Uterus (tissue), 2 donors: ENCODE data around the gene VWF.

Experiments used
- CTCF ChIP-seq, 4 experiments: fragments of 200-600 bp in 2 of 4; fragments of 450-650 bp in 2 of 4; sonication (generic) in 2 of 4; IDR thresholded peaks; one replicate each; pipeline ENCODE4 v1.5.1; 2016 to 2019; ENCODE audit warnings: antibody characterized with exemption in 4 of 4, mild to moderate bottlenecking in 2 of 4, moderate library complexity in 1 of 4
- POLR2A ChIP-seq, 2 donors: fragments of 450-650 bp; IDR thresholded peaks; one replicate each; pipeline ENCODE4 v1.6.1; 2016; ENCODE audit warnings: antibody characterized with exemption in 2 of 2, mild to moderate bottlenecking in 1 of 2, moderate library complexity in 1 of 2

DNA sequence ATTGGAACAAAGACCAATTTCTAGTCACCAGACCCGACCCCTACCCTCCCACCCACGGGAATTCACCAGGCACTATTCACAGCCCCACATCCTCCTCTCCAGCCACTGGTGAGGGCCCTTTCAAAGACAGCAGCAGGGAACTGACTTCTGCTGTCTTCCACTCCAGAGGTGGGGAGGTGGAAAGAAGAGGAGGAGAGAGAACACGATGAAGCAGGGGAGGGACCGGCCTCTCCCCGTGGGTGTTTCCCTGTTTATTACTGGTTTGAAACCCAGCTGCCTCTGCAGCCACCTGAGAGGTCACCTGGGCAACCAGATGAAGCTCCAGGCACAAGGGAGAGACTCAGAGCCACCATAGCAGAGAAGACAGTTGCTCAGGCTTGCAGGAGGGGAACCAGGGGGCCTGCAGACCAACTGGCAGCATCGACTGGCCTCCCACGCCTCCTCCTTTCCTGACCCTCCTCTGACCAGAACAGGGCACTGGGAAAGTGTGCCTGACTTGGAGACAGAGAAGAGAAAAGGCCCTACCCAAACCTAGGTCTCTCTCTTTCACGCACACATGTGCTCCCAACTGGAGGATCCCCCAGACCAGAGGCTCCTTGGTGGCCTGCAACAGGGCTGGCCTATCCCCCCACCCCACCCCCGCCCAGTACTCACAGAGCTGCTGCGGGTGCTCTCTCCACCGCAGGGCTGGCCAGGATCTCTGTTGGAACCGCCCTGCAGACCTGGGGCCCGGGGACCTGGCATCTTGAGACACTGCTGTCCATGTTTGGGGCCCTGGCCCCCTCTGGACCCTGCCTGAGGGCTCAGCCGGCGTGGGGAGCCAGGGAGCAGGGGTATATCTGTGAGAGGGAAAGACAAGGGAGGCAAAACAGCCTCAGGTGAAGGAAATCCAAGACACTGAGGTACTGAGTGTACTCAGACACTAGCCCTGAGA is 202.2 kb downstream of the VWF start:
- TF ChIP-seq CTCF (IDR thresholded peaks at IDR 0.05) (no peak), POLR2A (IDR thresholded peaks at IDR 0.05) (no peak)
